ENCODE data around the gene SCAF1.

Gene SCAF1

GRCh38 chr19:49686503-49687088 is 44.6 kb downstream of the SCAF1 start:
- DNase-seq, result no peak

GRCh38 chr19:49687150-49687549 is 45.1 kb downstream of the SCAF1 start:
- no peak for DNase-seq

- DNase-seq, result no peak
These were observed 45.7 kb downstream of the SCAF1 start for GRCh38 chr19:49687566-49688316.

GRCh38 chr19:49688531-49689132 is 46.6 kb downstream of the SCAF1 start:
- no peak for DNase-seq

- peak; percentile 27 for DNase-seq
These were observed 47.4 kb downstream of the SCAF1 start, which contains the start of gene ADM5 for GRCh38 chr19:49689133-49690078. Gene ADM5, plus strand, starts transcription at chr19:49689594. Its CDS starts 244 bp downstream, at chr19:49689838.

GRCh38 chr19:49690079-49690655 is 48.2 kb downstream of the SCAF1 start:
- DNase-seq, result peak; percentile 47

- peak; percentile 80 for DNase-seq
These were observed 48.7 kb downstream of the SCAF1 start, which contains the start of gene CPT1C for GRCh38 chr19:49690656-49691242. Gene CPT1C, plus strand, starts transcription at chr19:49691116. Its CDS starts 1,137 bp downstream, at chr19:49692253.

- DNase-seq, result peak; percentile 8
These were observed 49.5 kb downstream of the SCAF1 start for GRCh38 chr19:49691243-49692146.

- DNase-seq, result no peak
These were observed 50.1 kb downstream of the SCAF1 start for GRCh38 chr19:49692147-49692506.

GRCh38 chr19:49696115-49696514 is 54.1 kb downstream of the SCAF1 start:
- DNase-seq, result no peak

- no peak for DNase-seq
These were observed 54.9 kb downstream of the SCAF1 start for GRCh38 chr19:49696865-49697264.

- no peak for DNase-seq
These were observed 57.4 kb downstream of the SCAF1 start for GRCh38 chr19:49699364-49699763.

- DNase-seq, result no peak
These were observed 58.6 kb downstream of the SCAF1 start for GRCh38 chr19:49700563-49700962.

- no peak for DNase-seq
These were observed 59.3 kb downstream of the SCAF1 start for GRCh38 chr19:49701271-49701786.

- no peak for DNase-seq
These were observed 63.1 kb downstream of the SCAF1 start for GRCh38 chr19:49704888-49705642.

- no peak for DNase-seq
These were observed 63.9 kb downstream of the SCAF1 start for GRCh38 chr19:49705919-49706318.

Data from NCI-H526 treated with DMSO at 0.1 percent for 48 hours (cell line).